ENCODE measurements around the gene CAMK2D.

DNA sequence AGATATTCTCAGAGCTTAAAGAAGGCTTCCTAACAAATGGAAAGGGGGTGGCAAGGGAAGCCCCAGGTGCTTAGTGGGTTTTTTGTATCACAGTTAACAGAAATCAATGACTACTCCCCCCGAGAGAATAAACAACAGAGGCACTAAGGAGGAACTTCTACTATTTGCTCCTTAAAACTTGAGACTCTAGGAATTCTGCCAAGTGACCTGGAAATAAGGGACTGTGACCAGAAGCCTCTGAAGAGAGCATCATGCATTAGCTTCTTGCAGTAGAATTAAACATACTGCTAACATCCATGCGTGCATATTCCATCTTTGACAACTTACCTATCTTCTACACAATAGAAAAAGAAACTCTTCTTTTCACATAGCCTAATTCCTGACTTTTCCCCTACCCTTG lies 86.8 kb downstream of the CAMK2D start:
- TF ChIP-seq, protein P1, sequence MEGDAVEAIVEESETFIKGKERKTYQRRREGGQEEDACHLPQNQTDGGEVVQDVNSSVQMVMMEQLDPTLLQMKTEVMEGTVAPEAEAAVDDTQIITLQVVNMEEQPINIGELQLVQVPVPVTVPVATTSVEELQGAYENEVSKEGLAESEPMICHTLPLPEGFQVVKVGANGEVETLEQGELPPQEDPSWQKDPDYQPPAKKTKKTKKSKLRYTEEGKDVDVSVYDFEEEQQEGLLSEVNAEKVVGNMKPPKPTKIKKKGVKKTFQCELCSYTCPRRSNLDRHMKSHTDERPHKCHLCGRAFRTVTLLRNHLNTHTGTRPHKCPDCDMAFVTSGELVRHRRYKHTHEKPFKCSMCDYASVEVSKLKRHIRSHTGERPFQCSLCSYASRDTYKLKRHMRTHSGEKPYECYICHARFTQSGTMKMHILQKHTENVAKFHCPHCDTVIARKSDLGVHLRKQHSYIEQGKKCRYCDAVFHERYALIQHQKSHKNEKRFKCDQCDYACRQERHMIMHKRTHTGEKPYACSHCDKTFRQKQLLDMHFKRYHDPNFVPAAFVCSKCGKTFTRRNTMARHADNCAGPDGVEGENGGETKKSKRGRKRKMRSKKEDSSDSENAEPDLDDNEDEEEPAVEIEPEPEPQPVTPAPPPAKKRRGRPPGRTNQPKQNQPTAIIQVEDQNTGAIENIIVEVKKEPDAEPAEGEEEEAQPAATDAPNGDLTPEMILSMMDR (conservative IDR thresholded peaks at IDR 0.05; ENCODE audit: low read depth, low read length): no peak
- TF ChIP-seq EZH2 (IDR thresholded peaks at IDR 0.05; ENCODE audit: borderline replicate concordance, low read depth, low read length, poor library complexity, severe bottlenecking): no peak
